T-cell (primary cell): ENCODE results near the gene GBP1. TPM values are rescaled to one million over a fixed set of nuclear protein-coding genes. Genes with fewer than 3 reads are reported as not detected.
"Not testable (repeated sequence)": the region's sequence is repeated elsewhere in the genome, so short reads cannot be mapped to it uniquely, and the experiment has no call there.

Experiments
- ATAC-seq, 4 experiments: fragments of 200-7000 bp in 3 of 4; fragments of 150-1000 bp in 1 of 4; cut with Tn5 transposase; replicated peaks in 1 of 4; 1 replicate in 3 of 4; 2 replicates in 1 of 4; pipeline ENCODE4 v1.10.0; 2021; ENCODE audit warnings: moderate library complexity in 3 of 4, mild to moderate bottlenecking in 2 of 4, moderate number of reproducible peaks in 1 of 4
- CTCF ChIA-PET, 2 donors: fragments of 300-600 bp; sonication (Branson Sonifier 250); formaldehyde crosslinking; loops; one replicate each; lab custom pipeline; 2022; ENCODE audit warnings: antibody characterized with exemption in 2 of 2; lab: Charles Lee
- POLR2A ChIA-PET, 2 donors: fragments of 300-600 bp; sonication (Branson Sonifier 250); formaldehyde crosslinking; loops; one replicate each; lab custom pipeline; 2022; ENCODE audit warnings: antibody characterized with exemption in 2 of 2; lab: Charles Lee
- DNase-seq, 35 experiments: peaks; one replicate each; pipeline versions ENCODE4 v3.0.0 to v3.0.0-alpha.2; 2013 to 2023
- H3K27ac ChIP-seq: one replicate; pipeline ENCODE4 v1.5.1; 2013; ENCODE audit warnings: low read length
- H3K27me3 ChIP-seq, 2 experiments: replicated peaks in 1 of 2; 1 replicate in 1 of 2; 2 replicates in 1 of 2; pipeline versions ENCODE4 v1.6.1 to v1.7.0; 2013; ENCODE audit warnings: low read length in 1 of 2, mixed read lengths in 1 of 2; ENCODE audit not compliant: control insufficient read depth in 2 of 2, insufficient read depth in 2 of 2; ENCODE audit errors: extremely low read depth in 1 of 2
- H3K36me3 ChIP-seq, 2 donors: 1 replicate in 1 of 2; 2 replicates in 1 of 2; pipeline versions ENCODE4 v1.6.1 to v1.7.0; 2013; ENCODE audit warnings: low read length in 1 of 2; ENCODE audit not compliant: control insufficient read depth in 2 of 2, insufficient read depth in 1 of 2; ENCODE audit errors: extremely low read depth in 1 of 2
- H3K4me1 ChIP-seq, 2 experiments: 1 replicate in 1 of 2; 2 replicates in 1 of 2; pipeline versions ENCODE4 v1.6.1 to v1.7.0; 2013; ENCODE audit warnings: low read length in 2 of 2, mixed read lengths in 1 of 2; ENCODE audit not compliant: insufficient read depth in 2 of 2, control insufficient read depth in 1 of 2; ENCODE audit errors: extremely low read depth in 1 of 2
- H3K4me3 ChIP-seq, 2 donors: 1 replicate in 1 of 2; 2 replicates in 1 of 2; pipeline versions ENCODE4 v1.5.1 to v1.7.0; 2013; ENCODE audit warnings: mild to moderate bottlenecking in 2 of 2, low read length in 1 of 2, moderate library complexity in 1 of 2; ENCODE audit not compliant: control insufficient read depth in 1 of 2; ENCODE audit errors: extremely low read depth in 1 of 2
- H3K9me3 ChIP-seq: 2 replicates; pipeline ENCODE4 v1.7.0; 2013
- H3K27ac Mint-ChIP-seq, 2 donors: one replicate each; pipeline ENCODE4 v1.8.0; 2020 to 2021; ENCODE audit warnings: mild to moderate bottlenecking in 2 of 2, mixed read lengths in 2 of 2
- H3K27me3 Mint-ChIP-seq, 2 donors: one replicate each; pipeline ENCODE4 v1.8.0; 2021 to 2022; ENCODE audit warnings: mixed read lengths in 2 of 2
- H3K36me3 Mint-ChIP-seq: one replicate; pipeline ENCODE4 v1.8.0; 2021; ENCODE audit warnings: mixed read lengths
- H3K4me1 Mint-ChIP-seq, 3 donors: one replicate each; pipeline ENCODE4 v1.8.0; 2020 to 2022; ENCODE audit warnings: mixed read lengths in 3 of 3, mild to moderate bottlenecking in 1 of 3
- H3K4me3 Mint-ChIP-seq, 3 donors: one replicate each; pipeline ENCODE4 v1.8.0; 2020 to 2022; ENCODE audit warnings: mild to moderate bottlenecking in 3 of 3, mixed read lengths in 3 of 3, moderate library complexity in 3 of 3
- H3K9me3 Mint-ChIP-seq, 3 donors: one replicate each; pipeline ENCODE4 v1.8.0; 2020 to 2022; ENCODE audit warnings: mixed read lengths in 3 of 3
- WGBS: methylation state at CpG from one replicate; pipeline ENCODE4 v1.1.5; 2013; ENCODE audit warnings: missing lambda C conversion rate; ENCODE audit not compliant: insufficient coverage; 5-methylcytosine and 5-hydroxymethylcytosine counted together
- total RNA-seq, 35 experiments: library from RNA in 6 of 35; stranded (reverse) in 6 of 35; fragments of 120-200 nt in 1 of 35; gene quantifications; one replicate each; pipeline versions ENCODE4 v1.2.1 to v1.2.4 and lab custom pipeline; 2013 to 2026

Gene GBP1
- total RNA-seq, 5 donors from 2014 or later (not counting 1 experiment from before 2014, with no cell fraction given) = 29.5 to 57.8 (median 53.5) TPM

DNA sequence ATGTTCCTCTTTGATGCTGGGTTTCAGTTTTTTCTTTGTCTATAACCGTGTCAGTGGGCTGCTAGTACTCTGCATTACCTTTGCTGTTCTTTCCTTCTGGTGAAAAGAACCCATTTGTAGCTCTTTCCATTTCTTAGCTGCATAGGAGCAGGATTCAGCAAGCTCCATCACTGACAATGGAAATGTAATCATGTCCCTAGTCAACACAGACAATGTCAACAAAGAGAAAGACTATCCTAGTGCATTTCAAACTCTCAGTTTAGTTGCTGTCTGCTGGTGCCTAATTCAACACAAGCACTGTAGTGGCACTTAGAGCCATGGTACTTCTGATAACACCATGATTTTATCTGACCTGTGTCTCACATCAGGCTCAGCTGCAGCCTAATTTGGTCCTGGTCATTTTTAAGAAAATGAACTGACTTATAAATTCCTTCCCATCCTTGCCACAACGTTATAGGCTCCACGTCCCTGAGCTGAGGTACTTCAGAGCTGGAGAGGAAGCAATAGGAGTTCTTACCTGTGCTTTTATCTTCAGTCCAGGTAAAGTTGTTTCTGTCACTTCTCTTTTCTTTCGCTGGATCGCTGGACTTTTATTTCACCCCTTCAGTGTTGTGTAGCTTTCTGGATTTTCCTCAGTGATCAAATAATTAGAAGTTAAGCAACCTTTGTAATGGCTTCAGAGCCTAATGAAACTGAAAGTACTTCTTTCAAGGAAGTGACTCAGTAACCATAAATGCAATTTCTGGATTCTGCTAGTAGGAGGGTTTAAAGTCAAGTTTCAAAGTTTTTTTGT, 42.6 kb downstream of the GBP1 start, which contains the start of gene GBP3:
Gene GBP3 (minus strand): TSS at position 700 of the 793 bp plus-strand sequence. CDS start 2,145 bp downstream, outside the sequence.
- H3K27me3 ChIP-seq = no peaks in the 10 kb centered on the region
- DNase-seq = peak in 4 of 35 experiments; percentile 1 to 64 (median 10)
- H3K4me1 Mint-ChIP-seq = peaks cover 43 to 58% (median 54%) of the 10 kb centered on the region in 3 donors
- H3K4me3 ChIP-seq = peak within 1 kb of the TSS; percentile 57 to 77
- peaks cover 4% of the 10 kb centered on the region for H3K9me3 ChIP-seq
- WGBS = 0% methylated on average over 1 of the region's 5 CpGs
- ChIA-PET CTCF (interaction anchor here (0.6 to 2.3 kb wide), 10 partner anchors 24 to 339 kb away, joined by 3 to 15 read pairs (median 6); no protein-coding TSS in a partner anchor), POLR2A (interaction anchor here (0.5 to 1.7 kb wide), 11 partner anchors 12 to 475 kb away, joined by 3 to 10 read pairs (median 3); partner anchors contain the start of gene GBP1 (in 1 of the 2))
- H3K4me3 Mint-ChIP-seq = peak within 1 kb of the TSS; percentile 80 to 96 (median 92)
- H3K27ac Mint-ChIP-seq = peak within 1 kb of the TSS; percentile 95 to 97
- peak within 1 kb of the TSS; percentile 88 for H3K27ac ChIP-seq
- H3K36me3 ChIP-seq = peaks cover 7 to 24% of the 10 kb centered on the region in 2 donors
- peaks cover 5 to 11% (median 11%) of the 10 kb centered on the region in 3 donors for H3K9me3 Mint-ChIP-seq
- peaks cover 14 to 26% of the 10 kb centered on the region in 2 experiments for H3K4me1 ChIP-seq
- H3K36me3 Mint-ChIP-seq = peaks cover 44% of the 10 kb centered on the region
- peak; percentile 70 to 82 (median 77) for ATAC-seq
- no peaks in the 10 kb centered on the region for H3K27me3 Mint-ChIP-seq

DNA sequence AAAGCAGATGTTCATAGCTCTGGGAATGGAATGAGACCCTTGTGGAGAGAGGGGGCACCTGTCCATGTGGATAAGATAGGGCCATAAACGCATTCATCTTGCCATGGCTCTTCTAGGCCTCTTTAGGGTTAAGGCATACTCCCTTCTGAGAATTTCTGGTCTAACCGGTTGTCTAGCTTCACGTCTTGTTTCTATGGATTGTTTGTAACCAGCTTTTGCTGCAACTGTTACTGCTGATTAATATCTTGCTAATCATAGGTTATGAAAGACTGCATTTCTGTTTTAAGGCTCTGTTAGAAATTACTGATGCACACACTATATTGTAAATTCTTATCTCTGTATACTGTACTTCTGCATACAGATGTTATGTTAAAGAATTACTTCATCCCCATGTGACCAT, 46.7 kb downstream of the GBP1 start:
- H3K27me3 ChIP-seq, CTCF ChIA-PET, H3K27me3 Mint-ChIP-seq, H3K4me3 ChIP-seq, POLR2A ChIA-PET, H3K27ac Mint-ChIP-seq, H3K9me3 ChIP-seq, H3K27ac ChIP-seq, DNase-seq, ATAC-seq, H3K9me3 Mint-ChIP-seq: not testable (repeated sequence)
- peaks cover 58 to 76% (median 74%) of the 10 kb centered on the region in 3 donors for H3K4me1 Mint-ChIP-seq
- peaks cover 70% of the 10 kb centered on the region for H3K36me3 Mint-ChIP-seq
- no CpG with 5 or more reads among the region's 3 CpGs for WGBS
- peaks cover 7 to 63% of the 10 kb centered on the region in 2 donors for H3K36me3 ChIP-seq
- peaks cover 14 to 26% of the 10 kb centered on the region in 2 experiments for H3K4me1 ChIP-seq
- peak overlapping the region in 2 of 3 donors; percentile 18 to 21 for H3K4me3 Mint-ChIP-seq

DNA sequence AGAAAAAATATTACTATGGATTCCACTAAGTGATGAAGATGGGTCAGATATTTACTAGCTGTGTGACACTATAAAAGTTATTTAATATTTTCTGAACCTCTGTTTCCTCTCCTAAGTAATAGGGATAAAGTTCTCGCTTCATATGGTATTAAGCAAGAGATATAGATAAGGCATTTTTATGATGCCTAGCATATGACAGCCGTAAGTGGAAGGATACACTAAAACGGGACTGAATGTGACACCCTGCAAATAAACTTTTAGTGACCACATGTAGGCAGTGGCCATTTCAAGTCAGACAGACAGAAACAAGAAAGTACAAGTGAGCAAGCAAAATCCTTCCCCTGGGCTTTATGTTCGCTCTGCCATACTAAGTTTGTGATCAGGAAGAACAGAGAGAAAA, 56.5 kb downstream of the GBP1 start:
- Mint-ChIP-seq H3K36me3 (peaks cover 86% of the 10 kb centered on the region), H3K27ac (no peak overlapping the region), H3K27me3 (no peaks in the 10 kb centered on the region), H3K4me3 (no peak overlapping the region), H3K4me1 (peaks cover 16 to 21% (median 17%) of the 10 kb centered on the region in 3 donors), H3K9me3 (peaks cover 0 to 6% (median 0%) of the 10 kb centered on the region in 3 donors)
- ATAC-seq = no peak
- POLR2A ChIA-PET = no interaction called here
- H3K4me3 ChIP-seq = no peak overlapping the region
- H3K9me3 ChIP-seq = no peaks in the 10 kb centered on the region
- CTCF ChIA-PET = no interaction called here
- no peak for DNase-seq
- H3K4me1 ChIP-seq = no peaks in the 10 kb centered on the region
- no peaks in the 10 kb centered on the region for H3K27me3 ChIP-seq
- H3K27ac ChIP-seq = no peak overlapping the region
- WGBS = 100% methylated on average over 3 of the region's 4 CpGs
- peaks cover 7 to 79% of the 10 kb centered on the region in 2 donors for H3K36me3 ChIP-seq

DNA sequence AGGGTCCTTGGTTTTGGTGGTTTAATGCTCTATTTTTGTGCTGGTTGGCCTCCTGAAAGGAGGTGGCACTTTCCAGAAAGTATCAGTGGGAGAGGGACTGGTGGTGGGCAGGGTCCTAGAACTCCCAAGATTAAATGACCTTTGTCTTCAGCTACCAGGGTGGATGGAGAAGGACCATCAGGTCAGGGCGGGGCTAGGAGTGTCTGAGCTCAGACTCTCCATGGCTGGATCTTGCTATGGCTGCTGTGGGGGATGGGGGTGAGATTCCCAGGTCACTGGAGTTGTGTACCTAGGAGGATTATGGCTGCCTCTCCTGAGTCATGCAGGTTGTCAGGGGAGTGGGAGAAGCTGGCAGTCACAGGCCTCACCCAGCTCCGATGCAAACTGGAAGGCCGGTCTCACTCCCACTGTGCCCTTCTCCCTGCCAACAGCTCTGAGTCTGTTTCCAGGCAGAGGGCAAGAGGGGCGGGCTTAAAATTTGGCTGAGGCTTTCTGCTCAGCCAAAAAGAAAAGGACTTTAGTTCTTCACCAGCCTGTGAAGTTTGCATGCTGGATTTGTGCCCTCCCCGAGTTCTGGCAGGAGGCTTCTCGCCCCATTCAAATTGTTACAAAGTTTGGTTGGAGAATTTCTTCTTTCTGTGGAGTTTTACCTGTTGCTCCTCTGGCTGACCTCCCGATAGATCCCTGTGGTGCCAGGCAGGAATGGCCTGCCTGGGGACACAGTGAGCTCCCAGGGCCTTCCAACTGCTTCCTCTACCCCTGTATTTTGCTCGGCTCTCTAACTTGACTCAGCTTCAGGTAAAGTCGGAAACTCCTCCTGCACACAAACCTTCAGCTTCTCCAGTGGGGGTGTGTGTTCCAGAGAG, 59.5 kb downstream of the GBP1 start:
- H3K27ac Mint-ChIP-seq = peak overlapping the region in 1 of 2 donors; percentile 21
- peaks cover 7 to 59% of the 10 kb centered on the region in 2 donors for H3K36me3 ChIP-seq

More for the DNA sequence above, 59.5 kb downstream of the GBP1 start:
- Mint-ChIP-seq H3K4me1 (peaks cover 45 to 51% (median 45%) of the 10 kb centered on the region in 3 donors), H3K9me3 (peaks cover 0 to 16% (median 0%) of the 10 kb centered on the region in 3 donors), H3K36me3 (peaks cover 63% of the 10 kb centered on the region), H3K27me3 (no peaks in the 10 kb centered on the region), H3K4me3 (no peak overlapping the region)
- WGBS = 97% methylated on average over 6 of the region's 9 CpGs
- no peak overlapping the region for H3K4me3 ChIP-seq
- ChIA-PET CTCF (interaction anchor here (0.6 to 1.1 kb wide), 2 partner anchors 22 to 448 kb away, joined by 3 read pairs; no protein-coding TSS in a partner anchor), POLR2A (interaction anchor here in 1 of 2 donors (0.6 kb wide), 1 partner anchor 16 kb away, joined by 14 read pairs; no protein-coding TSS in a partner anchor)
- H3K27ac ChIP-seq = no peak overlapping the region
- DNase-seq (no peak), ATAC-seq (no peak)
- H3K27me3 ChIP-seq = no peaks in the 10 kb centered on the region
- no peaks in the 10 kb centered on the region for H3K9me3 ChIP-seq
- peaks cover 0 to 17% of the 10 kb centered on the region in 2 experiments for H3K4me1 ChIP-seq

Other genes starting within 250 kb of the GBP1 start
- gene GTF2B, start 173.6 kb downstream of the GBP1 start, total RNA-seq = 10 to 100 TPM; 34.2 to 54.5 (median 38.7) TPM
- gene KYAT3, start 72.6 kb downstream of the GBP1 start, total RNA-seq = 10 to 100 TPM; 21.9 to 25.4 (median 23.2) TPM
- gene RBMXL1, start 72.6 kb downstream of the GBP1 start, total RNA-seq = 10 to 100 TPM; 17.7 to 23.0 (median 21.0) TPM
- 10 to 100 TPM; 26.7 to 52.0 (median 39.2) TPM for gene GBP3, start 42.3 kb downstream of the GBP1 start, total RNA-seq
- gene GBP2, start 60.9 kb upstream of the GBP1 start, total RNA-seq = 100 to 1,000 TPM in 4 of 5 donors, 10 to 100 TPM in 1; 82.2 to 226 (median 186) TPM
- gene GBP7, start 110.8 kb upstream of the GBP1 start, total RNA-seq = under 1 TPM in 3 of 5 donors, not detected in 2; 0.19 to 0.35 (median 0.25) TPM
- 10 to 100 TPM; 24.7 to 61.3 (median 36.5) TPM for gene GBP4, start 133.7 kb upstream of the GBP1 start, total RNA-seq
- 100 to 1,000 TPM in 4 of 5 donors, 10 to 100 TPM in 1; 46.8 to 165 (median 116) TPM for gene GBP5, start 207.7 kb upstream of the GBP1 start, total RNA-seq